GM19240 (cell line): Measurements from ENCODE around the gene SCYL1.
"Not testable (repeated sequence)": the region's sequence is repeated elsewhere in the genome, so short reads cannot be mapped to it uniquely, and the experiment has no call there.

Experiments used
- DNase-seq: peaks from one replicate; pipeline ENCODE4 v3.0.0; 2011; ENCODE audit warnings: low spot score; ENCODE audit not compliant: insufficient read length

Gene SCYL1

DNA sequence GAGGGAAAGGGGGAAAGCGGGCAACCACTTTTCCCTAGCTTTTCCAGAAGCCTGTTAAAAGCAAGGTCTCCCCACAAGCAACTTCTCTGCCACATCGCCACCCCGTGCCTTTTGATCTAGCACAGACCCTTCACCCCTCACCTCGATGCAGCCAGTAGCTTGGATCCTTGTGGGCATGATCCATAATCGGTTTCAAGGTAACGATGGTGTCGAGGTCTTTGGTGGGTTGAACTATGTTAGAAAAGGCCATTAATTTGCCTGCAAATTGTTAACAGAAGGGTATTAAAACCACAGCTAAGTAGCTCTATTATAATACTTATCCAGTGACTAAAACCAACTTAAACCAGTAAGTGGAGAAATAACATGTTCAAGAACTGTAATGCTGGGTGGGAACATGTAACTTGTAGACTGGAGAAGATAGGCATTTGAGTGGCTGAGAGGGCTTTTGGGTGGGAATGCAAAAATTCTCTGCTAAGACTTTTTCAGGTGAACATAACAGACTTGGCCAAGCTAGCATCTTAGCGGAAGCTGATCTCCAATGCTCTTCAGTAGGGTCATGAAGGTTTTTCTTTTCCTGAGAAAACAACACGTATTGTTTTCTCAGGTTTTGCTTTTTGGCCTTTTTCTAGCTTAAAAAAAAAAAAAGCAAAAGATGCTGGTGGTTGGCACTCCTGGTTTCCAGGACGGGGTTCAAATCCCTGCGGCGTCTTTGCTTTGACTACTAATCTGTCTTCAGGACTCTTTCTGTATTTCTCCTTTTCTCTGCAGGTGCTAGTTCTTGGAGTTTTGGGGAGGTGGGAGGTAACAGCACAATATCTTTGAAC, 19.2 kb upstream of the SCYL1 start:
- DNase-seq = no peak

DNA sequence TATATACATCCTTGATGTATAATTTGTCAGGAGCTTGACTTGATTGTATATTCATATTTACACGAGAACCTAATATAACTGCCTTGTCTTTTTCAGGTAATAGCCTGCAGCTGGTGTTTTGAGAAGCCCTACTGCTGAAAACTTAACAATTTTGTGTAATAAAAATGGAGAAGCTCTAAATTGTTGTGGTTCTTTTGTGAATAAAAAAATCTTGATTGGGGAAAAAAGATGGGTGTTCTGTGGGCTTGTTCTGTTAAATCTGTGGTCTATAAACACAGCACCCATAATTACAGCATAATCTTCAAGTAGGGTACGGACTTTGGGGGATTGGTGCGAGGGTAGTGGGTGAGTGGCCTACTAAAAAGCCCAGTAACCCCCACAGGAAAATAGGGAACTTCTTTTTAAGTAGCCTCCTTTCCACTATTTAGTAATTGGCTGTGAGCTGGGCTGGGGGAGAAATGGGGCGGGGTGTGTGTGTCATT, 18.6 kb upstream of the SCYL1 start:
- no peak for DNase-seq

DNA sequence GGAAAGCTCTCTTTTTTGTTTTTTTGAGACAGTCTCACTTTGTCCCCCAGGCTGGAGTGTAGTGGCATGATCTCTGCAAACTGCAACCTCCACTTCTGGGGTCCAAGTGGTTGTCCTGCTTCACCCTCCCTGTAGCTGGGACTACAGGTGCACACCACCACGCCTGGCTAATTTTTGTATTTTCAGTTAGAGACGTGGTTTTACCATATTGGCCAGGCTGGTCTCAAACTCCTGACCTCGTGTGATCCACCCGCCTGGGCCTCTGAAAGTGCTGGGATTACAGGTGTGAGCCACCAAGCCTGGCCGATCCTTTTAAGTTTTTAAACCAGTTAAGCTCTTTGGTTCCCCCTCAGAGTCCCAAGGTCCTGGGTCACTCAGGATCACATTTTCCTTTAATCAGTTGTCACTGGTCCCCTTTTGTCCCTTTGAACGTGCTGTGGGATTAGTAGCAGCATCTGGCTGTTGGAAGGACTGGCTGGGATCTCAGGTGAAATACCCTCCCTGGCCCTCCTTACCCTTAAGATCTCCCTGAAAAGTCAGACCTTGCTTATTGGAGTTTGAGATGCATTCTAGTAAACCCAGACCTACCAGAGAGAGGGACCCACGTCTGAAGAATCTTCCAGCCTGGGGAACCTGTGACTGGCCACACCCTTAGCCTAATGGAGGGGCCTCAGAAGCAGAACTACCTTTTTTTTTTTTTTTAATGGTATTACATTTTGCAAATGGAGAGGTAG, 17.9 kb upstream of the SCYL1 start:
- no peak for DNase-seq

- not testable (repeated sequence) for DNase-seq
These were observed 12.6 kb upstream of the SCYL1 start for GRCh38 chr11:65512311-65512710.

GRCh38 chr11:65516135-65516968, 8.5 kb upstream of the SCYL1 start:
- no peak for DNase-seq

DNA sequence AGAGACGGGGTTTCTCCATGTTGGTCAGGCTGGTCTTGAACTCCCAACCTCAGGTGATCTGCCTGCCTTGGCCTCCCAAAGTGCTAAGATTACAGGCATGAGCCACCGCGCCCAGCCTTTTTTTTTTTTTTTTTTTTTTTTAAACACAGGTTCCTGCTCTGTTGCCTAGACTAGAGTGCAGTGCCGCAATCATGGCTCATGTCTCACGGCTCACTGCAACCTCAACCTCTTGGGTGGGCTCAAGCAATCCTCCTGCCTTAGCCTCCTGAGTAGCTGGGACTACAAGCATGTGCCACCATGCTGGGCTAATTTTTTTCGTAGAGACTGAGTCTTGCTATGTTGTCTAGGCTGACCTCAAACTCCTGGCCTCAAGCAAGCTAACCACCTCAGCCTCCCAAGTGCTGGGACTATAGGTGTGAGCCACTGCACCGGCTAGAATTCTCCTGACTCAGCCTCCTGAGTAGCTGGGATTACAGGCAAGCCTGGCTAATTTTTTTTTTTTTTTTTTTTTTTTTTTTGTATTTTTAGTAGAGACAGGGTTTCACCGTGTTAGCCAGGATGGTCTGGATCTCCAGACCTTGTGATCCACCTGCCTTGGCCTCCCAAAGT, 5.8 kb upstream of the SCYL1 start:
- not testable (repeated sequence) for DNase-seq

GRCh38 chr11:65521777-65522521, 2.9 kb upstream of the SCYL1 start:
- not testable (repeated sequence) for DNase-seq

- DNase-seq = not testable (repeated sequence)
These were observed 1.9 kb upstream of the SCYL1 start for GRCh38 chr11:65522718-65523630.

DNA sequence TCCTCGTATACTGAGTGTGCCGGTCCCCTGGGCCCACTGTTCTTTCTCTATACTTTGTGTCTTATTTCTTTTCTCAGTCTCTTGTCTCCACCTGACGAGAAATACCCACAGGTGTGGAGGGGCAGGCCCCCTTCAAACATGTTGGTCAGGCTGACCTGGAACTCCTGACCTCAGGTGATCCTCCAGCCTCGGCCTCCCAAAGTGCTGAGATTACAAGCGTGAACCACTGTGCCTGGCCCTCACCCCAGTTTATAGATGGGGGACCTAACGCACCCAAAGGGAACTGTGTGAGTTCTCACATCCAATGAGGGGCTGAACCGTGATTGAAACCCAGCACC, 1.3 kb upstream of the SCYL1 start:
- not testable (repeated sequence) for DNase-seq

DNA sequence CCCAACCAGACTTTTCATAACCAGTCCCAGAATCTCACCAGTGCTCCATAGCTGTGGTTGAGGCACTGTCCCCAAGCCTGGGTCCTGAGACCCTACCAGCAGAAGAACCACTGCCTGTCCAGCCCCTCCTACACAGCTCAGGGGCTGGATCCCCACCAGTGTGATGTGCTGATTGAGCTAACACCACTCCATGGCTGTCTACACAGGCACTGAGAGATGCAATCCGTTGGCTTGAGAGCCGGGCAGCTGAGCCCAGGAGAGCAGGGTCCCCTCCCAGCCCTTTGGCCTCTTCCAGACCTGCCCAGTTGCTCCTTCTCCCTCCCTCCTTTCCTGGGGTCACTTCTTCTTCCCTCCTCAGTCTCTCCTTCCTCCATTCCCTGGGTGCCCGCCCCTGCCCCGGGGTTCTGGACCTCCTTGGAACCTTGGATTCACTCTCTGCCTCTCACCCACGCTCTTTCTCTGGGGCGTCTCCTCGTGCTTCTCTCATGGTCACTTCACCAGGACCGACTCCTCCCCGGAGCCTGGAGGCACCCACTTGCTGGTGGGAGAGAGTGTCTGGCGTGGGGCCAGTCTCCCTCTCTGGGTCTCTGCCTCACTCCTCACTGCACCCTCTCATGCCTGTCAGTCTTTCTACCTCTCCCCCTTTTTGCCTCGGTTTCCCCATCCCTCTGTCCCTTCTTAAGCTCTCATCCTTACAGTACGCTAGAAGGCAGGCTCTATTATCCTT, 706 bp upstream of the SCYL1 start:
- no peak for DNase-seq

DNA sequence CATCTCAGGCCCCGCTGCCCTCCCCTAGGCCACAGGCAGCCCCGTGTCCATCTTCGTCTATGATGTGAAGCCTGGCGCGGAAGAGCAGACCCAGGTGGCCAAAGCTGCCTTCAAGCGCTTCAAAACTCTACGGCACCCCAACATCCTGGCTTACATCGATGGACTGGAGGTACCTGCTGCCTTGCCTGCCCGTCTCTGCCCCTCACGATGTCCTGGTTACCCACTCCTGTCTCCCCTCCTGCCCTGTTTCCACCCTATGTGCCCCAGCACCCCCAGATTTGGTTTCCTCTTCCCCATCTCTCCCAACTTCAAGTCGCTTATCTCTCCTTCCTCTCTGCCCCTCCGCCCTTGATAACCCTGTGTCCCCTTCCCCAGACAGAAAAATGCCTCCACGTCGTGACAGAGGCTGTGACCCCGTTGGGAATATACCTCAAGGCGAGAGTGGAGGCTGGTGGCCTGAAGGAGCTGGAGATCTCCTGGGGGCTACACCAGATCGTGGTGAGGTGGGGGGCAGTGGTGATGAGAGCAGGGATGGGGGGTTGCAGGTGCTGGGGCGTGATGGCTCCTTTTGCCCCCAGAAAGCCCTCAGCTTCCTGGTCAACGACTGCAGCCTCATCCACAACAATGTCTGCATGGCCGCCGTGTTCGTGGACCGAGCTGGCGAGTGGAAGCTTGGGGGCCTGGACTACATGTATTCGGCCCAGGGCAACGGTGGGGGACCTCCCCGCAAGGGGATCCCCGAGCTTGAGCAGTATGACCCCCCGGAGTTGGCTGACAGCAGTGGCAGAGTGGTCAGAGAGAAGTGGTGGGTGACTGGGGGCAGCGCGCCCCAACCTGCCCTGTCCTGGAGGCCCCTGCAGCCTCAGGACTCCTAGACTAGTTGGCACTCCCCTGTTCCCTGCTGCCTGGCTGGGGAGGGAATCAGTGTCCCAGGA, 930 bp downstream of the SCYL1 start:
- DNase-seq = no peak

GRCh38 chr11:65526744-65527143, 1.9 kb downstream of the SCYL1 start:
- DNase-seq = no peak

DNA sequence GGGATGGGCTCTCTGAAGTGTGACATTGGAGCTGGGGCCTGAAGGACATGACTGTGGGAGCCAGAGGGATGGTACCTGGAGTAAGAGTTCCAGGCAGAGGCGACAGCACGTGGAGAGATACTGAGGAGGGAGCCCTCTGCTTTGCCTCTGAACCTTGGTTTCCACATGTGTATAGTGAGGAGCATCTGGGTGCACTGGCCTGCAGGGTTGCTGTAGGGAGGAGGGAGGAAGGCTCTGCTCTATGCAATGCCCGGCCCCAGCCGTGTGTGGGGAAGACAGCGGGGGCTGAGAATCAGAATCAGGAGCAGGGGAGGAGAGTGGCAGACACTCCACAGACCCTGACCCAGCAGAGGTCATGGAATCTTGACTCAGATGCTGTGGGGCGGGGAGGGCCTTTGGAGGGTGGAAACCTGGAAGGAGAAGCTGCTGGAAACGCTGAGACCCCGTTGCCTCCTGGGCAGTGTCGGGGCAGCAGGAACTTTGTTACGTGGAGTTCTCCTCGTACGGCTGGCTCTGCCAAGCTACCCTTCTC, 4.0 kb downstream of the SCYL1 start:
- no peak for DNase-seq

GRCh38 chr11:65529475-65530156, 4.7 kb downstream of the SCYL1 start:
- no peak for DNase-seq

DNA sequence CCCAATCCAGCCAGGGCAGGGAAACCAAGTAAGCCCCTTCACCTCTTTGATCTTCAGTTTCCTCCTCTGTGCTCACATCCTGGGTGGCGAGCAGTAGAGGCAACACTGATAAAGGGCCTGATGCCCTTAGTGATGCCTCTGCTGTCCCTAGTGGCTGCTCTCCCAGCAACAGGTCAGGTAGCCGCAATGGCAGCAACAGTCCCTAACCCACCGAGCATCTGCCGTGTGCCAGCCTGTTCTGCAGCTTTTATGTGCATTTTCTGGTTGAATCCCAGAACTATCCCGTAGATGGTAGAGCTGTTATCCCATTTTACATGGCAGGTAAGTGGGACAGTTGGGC, 5.2 kb downstream of the SCYL1 start:
- no peak for DNase-seq

DNA sequence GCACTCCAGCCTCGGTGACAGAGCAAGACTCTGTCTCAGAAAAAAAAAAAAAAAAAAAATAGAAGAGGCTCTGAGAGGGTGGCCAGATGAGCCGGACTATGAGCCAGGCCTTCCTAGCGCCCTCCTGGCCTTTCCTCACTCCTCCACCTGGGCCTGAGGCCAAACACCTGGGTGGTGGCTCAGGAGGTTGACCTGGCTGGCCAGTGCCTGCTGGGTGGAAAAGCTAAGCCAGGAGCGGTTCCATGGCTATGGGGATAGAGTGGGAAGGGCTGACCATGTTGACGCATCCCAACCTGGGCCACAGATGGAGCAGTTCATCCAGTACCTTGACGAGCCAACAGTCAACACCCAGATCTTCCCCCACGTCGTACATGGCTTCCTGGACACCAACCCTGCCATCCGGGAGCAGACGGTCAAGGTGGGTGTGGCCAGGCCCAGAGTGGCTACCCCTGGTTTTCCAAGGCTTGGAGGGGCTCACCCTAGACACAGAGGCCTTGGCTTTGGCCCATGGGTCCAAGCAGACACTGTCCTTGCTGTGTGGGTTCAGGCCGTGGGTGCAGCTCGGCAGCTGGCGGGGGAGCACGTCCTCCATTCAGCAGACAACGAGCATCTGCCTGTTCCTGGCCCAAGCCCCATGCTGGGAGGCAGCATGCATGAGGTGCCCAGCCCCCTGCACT, 7.6 kb downstream of the SCYL1 start:
- no peak for DNase-seq

- DNase-seq = no peak
These were observed 10.2 kb downstream of the SCYL1 start for GRCh38 chr11:65535102-65535501.
